WTC11 (cell line): Measurements from ENCODE around the gene SMARCB1.

Experiments
- CREB1 ChIP-seq: sonication (generic); formaldehyde crosslinking; IDR thresholded peaks from 2 replicates; pipeline ENCODE4 v1.8.0; 2023; ENCODE audit warnings: mild to moderate bottlenecking, missing genetic modification reagents
- HMGA2 ChIP-seq: fragments of 250-450 bp; sonication (Bioruptor Pico); IDR thresholded peaks from 2 replicates; pipeline ENCODE4 v1.4.0; 2021; ENCODE audit warnings: mild to moderate bottlenecking, moderate library complexity
- NFYB ChIP-seq: sonication (generic); formaldehyde crosslinking; conservative IDR thresholded peaks from 2 replicates; pipeline ENCODE4 v1.8.0; 2022; ENCODE audit warnings: low read depth, missing genetic modification reagents
- TF ChIP-seq, protein P1 (sequence below): fragments of 200-600 bp; IDR thresholded peaks from 2 replicates; pipeline ENCODE4 v1.8.0; 2022; ENCODE audit warnings: antibody characterized with exemption
- TF ChIP-seq, protein P2 (sequence below): sonication (generic); formaldehyde crosslinking; IDR thresholded peaks from 2 replicates; pipeline ENCODE4 v1.8.0; 2022; ENCODE audit warnings: mild to moderate bottlenecking, missing genetic modification reagents

DNA sequence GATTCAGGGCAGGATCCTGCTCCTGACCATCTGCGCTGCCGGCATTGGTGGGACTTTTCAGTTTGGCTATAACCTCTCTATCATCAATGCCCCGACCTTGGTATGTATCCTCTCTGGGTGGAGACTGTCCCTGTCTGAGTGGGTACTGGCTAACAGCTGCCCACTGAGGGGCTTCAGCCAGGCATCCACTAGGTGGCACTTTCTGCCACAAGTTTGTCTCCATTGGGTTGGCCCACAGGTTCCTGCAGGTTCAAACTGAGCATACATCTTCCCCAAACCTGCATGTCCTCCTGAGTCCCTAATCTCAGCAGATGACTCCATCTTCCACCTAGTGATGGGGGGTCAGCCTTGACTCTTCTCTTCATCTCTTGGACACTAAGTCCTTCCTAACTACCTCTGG, 75.3 kb downstream of the SMARCB1 start:
- no peak for TF ChIP-seq CREB1 (CRISPR knock-in tag)
- TF ChIP-seq NFYB (CRISPR knock-in tag) = no peak
- TF ChIP-seq, protein P1, sequence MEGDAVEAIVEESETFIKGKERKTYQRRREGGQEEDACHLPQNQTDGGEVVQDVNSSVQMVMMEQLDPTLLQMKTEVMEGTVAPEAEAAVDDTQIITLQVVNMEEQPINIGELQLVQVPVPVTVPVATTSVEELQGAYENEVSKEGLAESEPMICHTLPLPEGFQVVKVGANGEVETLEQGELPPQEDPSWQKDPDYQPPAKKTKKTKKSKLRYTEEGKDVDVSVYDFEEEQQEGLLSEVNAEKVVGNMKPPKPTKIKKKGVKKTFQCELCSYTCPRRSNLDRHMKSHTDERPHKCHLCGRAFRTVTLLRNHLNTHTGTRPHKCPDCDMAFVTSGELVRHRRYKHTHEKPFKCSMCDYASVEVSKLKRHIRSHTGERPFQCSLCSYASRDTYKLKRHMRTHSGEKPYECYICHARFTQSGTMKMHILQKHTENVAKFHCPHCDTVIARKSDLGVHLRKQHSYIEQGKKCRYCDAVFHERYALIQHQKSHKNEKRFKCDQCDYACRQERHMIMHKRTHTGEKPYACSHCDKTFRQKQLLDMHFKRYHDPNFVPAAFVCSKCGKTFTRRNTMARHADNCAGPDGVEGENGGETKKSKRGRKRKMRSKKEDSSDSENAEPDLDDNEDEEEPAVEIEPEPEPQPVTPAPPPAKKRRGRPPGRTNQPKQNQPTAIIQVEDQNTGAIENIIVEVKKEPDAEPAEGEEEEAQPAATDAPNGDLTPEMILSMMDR = no peak
- TF ChIP-seq HMGA2 = no peak
- TF ChIP-seq, protein P2, sequence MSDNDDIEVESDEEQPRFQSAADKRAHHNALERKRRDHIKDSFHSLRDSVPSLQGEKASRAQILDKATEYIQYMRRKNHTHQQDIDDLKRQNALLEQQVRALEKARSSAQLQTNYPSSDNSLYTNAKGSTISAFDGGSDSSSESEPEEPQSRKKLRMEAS = no peak
